ENCODE results near the gene GALNT16. TPM values are rescaled to one million over a fixed set of nuclear protein-coding genes. Genes with fewer than 3 reads are reported as not detected.

GALNT16 gene
- total RNA-seq, 4 donors from 2014 or later: 0.72 to 8.2 (median 2.9) TPM

- no peak for DNase-seq (ENCODE audit: low spot score in 2 of 2)
- WGBS, 2 donors: 57 to 66% methylated on average over 2 of the region's 2 CpGs
- H3K4me3 ChIP-seq (ENCODE audit: low read depth, poor library complexity, severe bottlenecking): no peak overlapping the region
- intact Hi-C loops (cut with DNase I; ENCODE audit: low total_unique reads): no loop called here
- TF ChIP-seq, protein P1, sequence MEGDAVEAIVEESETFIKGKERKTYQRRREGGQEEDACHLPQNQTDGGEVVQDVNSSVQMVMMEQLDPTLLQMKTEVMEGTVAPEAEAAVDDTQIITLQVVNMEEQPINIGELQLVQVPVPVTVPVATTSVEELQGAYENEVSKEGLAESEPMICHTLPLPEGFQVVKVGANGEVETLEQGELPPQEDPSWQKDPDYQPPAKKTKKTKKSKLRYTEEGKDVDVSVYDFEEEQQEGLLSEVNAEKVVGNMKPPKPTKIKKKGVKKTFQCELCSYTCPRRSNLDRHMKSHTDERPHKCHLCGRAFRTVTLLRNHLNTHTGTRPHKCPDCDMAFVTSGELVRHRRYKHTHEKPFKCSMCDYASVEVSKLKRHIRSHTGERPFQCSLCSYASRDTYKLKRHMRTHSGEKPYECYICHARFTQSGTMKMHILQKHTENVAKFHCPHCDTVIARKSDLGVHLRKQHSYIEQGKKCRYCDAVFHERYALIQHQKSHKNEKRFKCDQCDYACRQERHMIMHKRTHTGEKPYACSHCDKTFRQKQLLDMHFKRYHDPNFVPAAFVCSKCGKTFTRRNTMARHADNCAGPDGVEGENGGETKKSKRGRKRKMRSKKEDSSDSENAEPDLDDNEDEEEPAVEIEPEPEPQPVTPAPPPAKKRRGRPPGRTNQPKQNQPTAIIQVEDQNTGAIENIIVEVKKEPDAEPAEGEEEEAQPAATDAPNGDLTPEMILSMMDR (IDR thresholded peaks at IDR 0.05): no peak
- TF ChIP-seq POLR2A (IDR thresholded peaks at IDR 0.05): no peak
These were observed 28.5 kb upstream of the GALNT16 start for GRCh38 chr14:69231486-69231885.

GRCh38 chr14:69232388-69232787, 27.6 kb upstream of the GALNT16 start:
- no peak for TF ChIP-seq POLR2A (IDR thresholded peaks at IDR 0.05)
- TF ChIP-seq, protein P1 (IDR thresholded peaks at IDR 0.05): no peak
- 87 to 95% methylated on average over 3 of the region's 3 CpGs for WGBS, 2 donors
- intact Hi-C loops (cut with DNase I; ENCODE audit: low total_unique reads): no loop called here
- no peak overlapping the region for H3K4me3 ChIP-seq (ENCODE audit: low read depth, poor library complexity, severe bottlenecking)
- no peak for DNase-seq (ENCODE audit: low spot score in 2 of 2)

GRCh38 chr14:69234106-69234505, 25.9 kb upstream of the GALNT16 start:
- intact Hi-C loops (cut with DNase I; ENCODE audit: low total_unique reads): no loop called here
- no peak for DNase-seq (ENCODE audit: low spot score in 2 of 2)
- H3K4me3 ChIP-seq (ENCODE audit: low read depth, poor library complexity, severe bottlenecking): no peak overlapping the region
- TF ChIP-seq, protein P1 (IDR thresholded peaks at IDR 0.05): no peak
- TF ChIP-seq POLR2A (IDR thresholded peaks at IDR 0.05): no peak

DNA sequence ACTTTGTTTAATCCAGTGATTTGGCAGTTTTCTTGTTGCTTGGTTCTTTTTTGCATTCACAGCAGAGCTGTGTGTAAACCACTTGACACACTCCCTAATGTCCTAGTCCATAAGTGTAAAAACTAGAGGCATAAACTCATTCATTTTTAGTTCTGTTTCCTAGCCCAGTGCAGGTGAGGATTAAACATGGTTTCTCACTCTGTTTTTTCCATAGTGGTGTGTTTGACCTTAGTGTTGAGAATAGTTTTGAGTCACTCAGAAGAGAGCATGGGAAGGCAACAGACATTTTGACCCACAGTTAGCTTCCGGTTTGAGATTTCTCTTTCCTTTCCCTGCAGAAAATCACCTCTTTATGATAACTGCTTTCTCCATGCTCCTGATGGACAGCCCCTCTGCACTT, 24.2 kb upstream of the GALNT16 start:
- intact Hi-C loops (cut with DNase I; ENCODE audit: low total_unique reads): no loop called here
- TF ChIP-seq, protein P1 (IDR thresholded peaks at IDR 0.05): no peak
- TF ChIP-seq POLR2A (IDR thresholded peaks at IDR 0.05): no peak
- no peak overlapping the region for H3K4me3 ChIP-seq (ENCODE audit: low read depth, poor library complexity, severe bottlenecking)
- 90 to 100% methylated on average over 1 of the region's 1 CpG for WGBS, 2 donors
- no peak for DNase-seq (ENCODE audit: low spot score in 2 of 2)

GRCh38 chr14:69237142-69237541, 22.8 kb upstream of the GALNT16 start:
- intact Hi-C loops (cut with DNase I; ENCODE audit: low total_unique reads): no loop called here
- no peak for TF ChIP-seq POLR2A (IDR thresholded peaks at IDR 0.05)
- TF ChIP-seq, protein P1 (IDR thresholded peaks at IDR 0.05): no peak
- DNase-seq (ENCODE audit: low spot score in 2 of 2): no peak
- no peak overlapping the region for H3K4me3 ChIP-seq (ENCODE audit: low read depth, poor library complexity, severe bottlenecking)
- 88 to 100% methylated on average over 1 of the region's 1 CpG for WGBS, 2 donors

GRCh38 chr14:69237584-69237983, 22.4 kb upstream of the GALNT16 start:
- TF ChIP-seq POLR2A (IDR thresholded peaks at IDR 0.05): no peak
- TF ChIP-seq, protein P1 (IDR thresholded peaks at IDR 0.05): no peak
- 92% methylated on average over 12 of the region's 12 CpGs for WGBS, 2 donors
- no peak overlapping the region for H3K4me3 ChIP-seq (ENCODE audit: low read depth, poor library complexity, severe bottlenecking)
- no peak for DNase-seq (ENCODE audit: low spot score in 2 of 2)
- intact Hi-C loops (cut with DNase I; ENCODE audit: low total_unique reads): no loop called here
